NT2/D1 (cell line): Measurements from ENCODE around the gene FGF2.

Source experiments
- SUZ12 ChIP-seq: IDR thresholded peaks from 2 replicates; pipeline ENCODE4 v1.6.1; 2011; ENCODE audit not compliant: insufficient read length, insufficient read depth; ENCODE audit errors: extremely low read depth
- YY1 ChIP-seq: IDR thresholded peaks from 2 replicates; pipeline ENCODE4 v1.6.1; 2011; ENCODE audit not compliant: insufficient read length, insufficient read depth
- ZNF274 ChIP-seq: IDR thresholded peaks from 2 replicates; pipeline ENCODE4 v1.6.1; 2011; ENCODE audit warnings: mild to moderate bottlenecking, low read depth, low read length

- TF ChIP-seq YY1 (no peak), SUZ12 (no peak), ZNF274 (no peak)
Measured at GRCh38 chr4:122796801-122797404, 29.7 kb upstream of the FGF2 start.
